ENCODE measurements around the gene YY1. TPM values are rescaled to one million over a fixed set of nuclear protein-coding genes. Genes with fewer than 3 reads are reported as not detected.
A peak's percentile ranks its signal among the peaks of the same experiment; 100 is the strongest.

YY1 gene
- total RNA-seq, 1 donor from 2014 or later, result 58.9 TPM

DNA sequence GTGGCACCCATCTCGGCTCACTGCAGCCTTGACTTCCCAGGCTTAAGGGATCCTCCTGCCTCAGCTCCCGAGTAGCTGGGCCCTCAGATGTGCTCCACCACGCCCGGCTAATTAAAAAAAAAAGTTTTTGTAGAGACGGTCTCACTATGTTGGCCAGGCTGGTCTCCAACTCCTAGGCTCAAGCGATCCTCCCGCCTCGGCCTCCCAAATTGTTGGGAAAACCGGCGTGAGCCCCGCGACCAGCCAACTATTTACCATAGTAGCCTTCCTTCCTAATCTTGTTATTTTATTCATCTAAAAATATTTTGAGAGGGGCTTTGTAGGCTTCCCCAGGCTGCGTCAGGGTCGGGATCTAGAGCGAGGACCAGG is 25.4 kb upstream of the YY1 start:
- peaks cover 4% of the 10 kb centered on the region for H3K4me1 ChIP-seq
- no peaks in the 10 kb centered on the region for H3K36me3 ChIP-seq
- Mint-ChIP-seq H3K4me1 (peaks cover 14% of the 10 kb centered on the region), H3K27ac (no peak overlapping the region), H3K27me3 (ENCODE audit: insufficient read depth, low read depth) (no peaks in the 10 kb centered on the region), H3K9me3 (no peaks in the 10 kb centered on the region), H3K4me3 (peak overlapping the region; percentile 80), H3K36me3 (no peaks in the 10 kb centered on the region)
- no peak for DNase-seq (ENCODE audit: low spot score)
- H4K20me1 ChIP-seq (ENCODE audit: low read depth), result peaks cover 37% of the 10 kb centered on the region
- H3K79me2 ChIP-seq (ENCODE audit: low read depth), result peaks cover 53% of the 10 kb centered on the region
- H3K27me3 ChIP-seq, result no peaks in the 10 kb centered on the region
- H3F3A ChIP-seq (ENCODE audit: low read depth), result peaks cover 24% of the 10 kb centered on the region
- H3K4me2 ChIP-seq, result peak overlapping the region; percentile 87
- H3K4me3 ChIP-seq, result peak overlapping the region; percentile 70
- peak overlapping the region; percentile 57 for H3K9ac ChIP-seq
- no peaks in the 10 kb centered on the region for H3K9me3 ChIP-seq (ENCODE audit: low read depth)
- no peak overlapping the region for H2AFZ ChIP-seq (replicated peaks)
- H3K27ac ChIP-seq, result no peak overlapping the region
- TF ChIP-seq EZH2 (IDR thresholded peaks at IDR 0.05) (no peak), EZH2phosphoT487 (IDR thresholded peaks at IDR 0.05) (no peak)
- TF ChIP-seq, protein P1, sequence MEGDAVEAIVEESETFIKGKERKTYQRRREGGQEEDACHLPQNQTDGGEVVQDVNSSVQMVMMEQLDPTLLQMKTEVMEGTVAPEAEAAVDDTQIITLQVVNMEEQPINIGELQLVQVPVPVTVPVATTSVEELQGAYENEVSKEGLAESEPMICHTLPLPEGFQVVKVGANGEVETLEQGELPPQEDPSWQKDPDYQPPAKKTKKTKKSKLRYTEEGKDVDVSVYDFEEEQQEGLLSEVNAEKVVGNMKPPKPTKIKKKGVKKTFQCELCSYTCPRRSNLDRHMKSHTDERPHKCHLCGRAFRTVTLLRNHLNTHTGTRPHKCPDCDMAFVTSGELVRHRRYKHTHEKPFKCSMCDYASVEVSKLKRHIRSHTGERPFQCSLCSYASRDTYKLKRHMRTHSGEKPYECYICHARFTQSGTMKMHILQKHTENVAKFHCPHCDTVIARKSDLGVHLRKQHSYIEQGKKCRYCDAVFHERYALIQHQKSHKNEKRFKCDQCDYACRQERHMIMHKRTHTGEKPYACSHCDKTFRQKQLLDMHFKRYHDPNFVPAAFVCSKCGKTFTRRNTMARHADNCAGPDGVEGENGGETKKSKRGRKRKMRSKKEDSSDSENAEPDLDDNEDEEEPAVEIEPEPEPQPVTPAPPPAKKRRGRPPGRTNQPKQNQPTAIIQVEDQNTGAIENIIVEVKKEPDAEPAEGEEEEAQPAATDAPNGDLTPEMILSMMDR (IDR thresholded peaks at IDR 0.05), result no peak

DNA sequence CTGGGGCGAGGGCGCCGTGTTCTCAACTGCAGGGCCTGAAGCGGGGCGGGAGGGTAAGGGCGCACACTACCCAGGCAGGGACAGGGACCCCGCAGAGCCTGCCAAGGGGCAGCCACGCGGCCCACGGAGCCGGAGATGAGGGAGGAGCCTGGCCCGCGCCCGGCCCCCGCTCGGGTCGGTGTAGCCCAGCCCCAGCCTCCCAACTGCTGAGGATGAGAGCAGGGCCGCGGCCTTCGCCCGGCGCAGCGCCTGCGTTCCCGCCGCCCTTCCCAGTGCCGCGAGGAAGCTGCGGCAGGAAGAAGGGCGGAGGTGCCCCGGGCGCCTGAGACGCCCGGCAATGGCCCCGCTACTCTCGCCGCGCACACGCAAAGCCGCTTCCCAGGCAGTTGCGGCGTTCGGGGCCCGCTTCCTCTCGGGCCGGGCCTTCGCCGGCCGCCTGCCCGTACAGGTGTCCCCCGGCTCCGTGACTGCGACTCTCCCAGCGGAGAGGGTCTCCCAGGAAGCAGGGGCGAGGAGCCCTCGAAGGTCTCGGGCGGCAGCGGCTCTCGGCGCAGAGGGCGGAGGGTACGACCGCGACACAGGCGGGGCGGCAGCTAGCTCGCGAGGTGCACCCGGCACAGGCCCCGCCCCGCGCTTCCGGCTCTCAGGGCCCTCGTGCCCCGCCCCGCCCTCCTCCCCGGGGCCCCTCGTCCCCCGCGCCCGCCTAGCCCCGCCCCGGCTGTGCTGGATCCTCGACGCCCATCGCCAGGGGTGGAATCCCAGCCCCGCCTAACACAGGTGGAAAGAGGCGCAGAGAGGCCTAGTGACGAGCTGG is 24.8 kb upstream of the YY1 start:
- peaks cover 4% of the 10 kb centered on the region for H3K4me1 ChIP-seq
- H3K36me3 ChIP-seq, result no peaks in the 10 kb centered on the region
- H3K79me2 ChIP-seq (ENCODE audit: low read depth), result peaks cover 59% of the 10 kb centered on the region
- H2AFZ ChIP-seq (replicated peaks), result no peak overlapping the region
- peaks cover 14% of the 10 kb centered on the region for H3K4me1 Mint-ChIP-seq
- no peaks in the 10 kb centered on the region for H3K27me3 ChIP-seq
- TF ChIP-seq, protein P1 (IDR thresholded peaks at IDR 0.05), result no peak
- TF ChIP-seq EZH2 (IDR thresholded peaks at IDR 0.05), result no peak
- no peak for TF ChIP-seq EZH2phosphoT487 (IDR thresholded peaks at IDR 0.05)
- H3K9me3 ChIP-seq (ENCODE audit: low read depth), result no peaks in the 10 kb centered on the region
- no peaks in the 10 kb centered on the region for H3K9me3 Mint-ChIP-seq
- peak overlapping the region; percentile 80 for H3K4me3 Mint-ChIP-seq
- H3K36me3 Mint-ChIP-seq, result no peaks in the 10 kb centered on the region
- DNase-seq (ENCODE audit: low spot score), result peak; percentile 97
- peaks cover 24% of the 10 kb centered on the region for H3F3A ChIP-seq (ENCODE audit: low read depth)
- H3K27me3 Mint-ChIP-seq (ENCODE audit: insufficient read depth, low read depth), result no peaks in the 10 kb centered on the region
- H3K4me3 ChIP-seq, result peak overlapping the region; percentile 70
- peaks cover 39% of the 10 kb centered on the region for H4K20me1 ChIP-seq (ENCODE audit: low read depth)
- peak overlapping the region; percentile 33 for H3K27ac Mint-ChIP-seq
- H3K4me2 ChIP-seq, result peak overlapping the region; percentile 87
- peak overlapping the region; percentile 69 for H3K27ac ChIP-seq
- H3K9ac ChIP-seq, result peak overlapping the region; percentile 57

DNA sequence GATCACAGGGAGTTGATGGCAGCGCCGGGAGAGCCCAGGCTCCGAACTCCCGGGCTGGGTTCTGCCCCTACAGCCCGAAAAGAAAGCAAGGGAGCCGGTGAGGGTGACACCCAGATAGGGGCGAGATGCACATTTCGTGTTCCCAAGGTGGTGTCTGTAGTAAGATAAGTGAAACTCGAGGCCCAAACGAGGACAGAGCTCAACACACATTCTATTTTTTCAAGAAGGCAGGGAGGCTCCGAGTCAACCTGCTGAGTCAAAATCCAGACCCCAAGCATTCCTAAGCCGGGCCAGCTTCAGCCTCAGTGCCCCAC is 24.2 kb upstream of the YY1 start:
- H3K4me1 ChIP-seq, result peaks cover 4% of the 10 kb centered on the region
- H3K9me3 ChIP-seq (ENCODE audit: low read depth), result no peaks in the 10 kb centered on the region
- no peak for DNase-seq (ENCODE audit: low spot score)
- H3K36me3 Mint-ChIP-seq, result no peaks in the 10 kb centered on the region
- no peaks in the 10 kb centered on the region for H3K9me3 Mint-ChIP-seq
- peaks cover 45% of the 10 kb centered on the region for H4K20me1 ChIP-seq (ENCODE audit: low read depth)
- H3K27ac ChIP-seq, result peak overlapping the region; percentile 20
- peak overlapping the region; percentile 70 for H3K4me3 ChIP-seq
- TF ChIP-seq, protein P1 (IDR thresholded peaks at IDR 0.05), result no peak
- no peak for TF ChIP-seq EZH2phosphoT487 (IDR thresholded peaks at IDR 0.05)
- no peak for TF ChIP-seq EZH2 (IDR thresholded peaks at IDR 0.05)
- no peak overlapping the region for H3K9ac ChIP-seq
- peak overlapping the region; percentile 61 for H3K4me2 ChIP-seq
- H3K27me3 ChIP-seq, result no peaks in the 10 kb centered on the region
- no peak overlapping the region for H2AFZ ChIP-seq (replicated peaks)
- no peaks in the 10 kb centered on the region for H3K36me3 ChIP-seq
- H3K4me1 Mint-ChIP-seq, result peaks cover 14% of the 10 kb centered on the region
- H3F3A ChIP-seq (ENCODE audit: low read depth), result peaks cover 24% of the 10 kb centered on the region
- H3K27ac Mint-ChIP-seq, result peak overlapping the region; percentile 33
- H3K4me3 Mint-ChIP-seq, result peak overlapping the region; percentile 79
- no peaks in the 10 kb centered on the region for H3K27me3 Mint-ChIP-seq (ENCODE audit: insufficient read depth, low read depth)
- H3K79me2 ChIP-seq (ENCODE audit: low read depth), result peaks cover 64% of the 10 kb centered on the region

All from neural progenitor cell (in vitro differentiated cells).